DMS79 (cell line): ENCODE data around the gene USP31.
"Not testable (repeated sequence)": the region's sequence is repeated elsewhere in the genome, so short reads cannot be mapped to it uniquely, and the experiment has no call there.

ENCODE experiments used
- DNase-seq: peaks from one replicate; lab custom pipeline; 2025; lab: John Stamatoyannopoulos, UW

USP31 gene

GRCh38 chr16:23096450-23096849, 52.8 kb downstream of the USP31 start:
- DNase-seq, result not testable (repeated sequence)

- DNase-seq, result not testable (repeated sequence)
Observed at GRCh38 chr16:23094136-23094535, 55.1 kb downstream of the USP31 start.

- DNase-seq, result no peak
Observed at GRCh38 chr16:23092801-23093117, 56.5 kb downstream of the USP31 start.

GRCh38 chr16:23092072-23092800, 57.0 kb downstream of the USP31 start:
- DNase-seq, result no peak

- no peak for DNase-seq
Observed at GRCh38 chr16:23089111-23089510, 60.1 kb downstream of the USP31 start.

GRCh38 chr16:23088018-23088417, 61.2 kb downstream of the USP31 start:
- DNase-seq, result no peak

- DNase-seq, result no peak
Observed at GRCh38 chr16:23085949-23086348, 63.3 kb downstream of the USP31 start.

- DNase-seq, result peak; percentile 96
Observed at GRCh38 chr16:23082161-23082788, 67.0 kb downstream of the USP31 start.

GRCh38 chr16:23081675-23082119, 67.6 kb downstream of the USP31 start:
- DNase-seq, result no peak

GRCh38 chr16:23080747-23081146, 68.5 kb downstream of the USP31 start:
- no peak for DNase-seq

GRCh38 chr16:23080329-23080728, 68.9 kb downstream of the USP31 start:
- DNase-seq, result no peak

GRCh38 chr16:23079675-23080301, 69.5 kb downstream of the USP31 start:
- peak; percentile 85 for DNase-seq

- DNase-seq, result no peak
Observed at GRCh38 chr16:23074423-23074822, 74.8 kb downstream of the USP31 start.

- peak; percentile 82 for DNase-seq
Observed at GRCh38 chr16:23072769-23073549, 76.3 kb downstream of the USP31 start.

- peak; percentile 26 for DNase-seq
Observed at GRCh38 chr16:23072084-23072599, 77.1 kb downstream of the USP31 start.

- DNase-seq, result no peak
Observed at GRCh38 chr16:23071196-23072083, 77.8 kb downstream of the USP31 start.

- DNase-seq, result no peak
Observed at GRCh38 chr16:23069844-23070243, 79.4 kb downstream of the USP31 start.

- no peak for DNase-seq
Observed at GRCh38 chr16:23068079-23068736, 81.0 kb downstream of the USP31 start.

- DNase-seq, result no peak
Observed at GRCh38 chr16:23066676-23067075, 82.6 kb downstream of the USP31 start.

GRCh38 chr16:23064639-23065038, 84.6 kb downstream of the USP31 start:
- DNase-seq, result no peak

- no peak for DNase-seq
Observed at GRCh38 chr16:23062524-23062923, 86.7 kb downstream of the USP31 start.
